Suppressor macrophage (primary cell): ENCODE measurements around the gene GALNT18.
A peak's percentile ranks its signal among the peaks of the same experiment; 100 is the strongest.

Source experiments
- DNase-seq, 4 experiments: peaks; one replicate each; pipeline ENCODE4 v3.0.0-alpha.2; 2020 to 2022

Gene GALNT18

GRCh38 chr11:11403763-11404725 lies 217.8 kb downstream of the GALNT18 start:
- DNase-seq = no peak

DNA sequence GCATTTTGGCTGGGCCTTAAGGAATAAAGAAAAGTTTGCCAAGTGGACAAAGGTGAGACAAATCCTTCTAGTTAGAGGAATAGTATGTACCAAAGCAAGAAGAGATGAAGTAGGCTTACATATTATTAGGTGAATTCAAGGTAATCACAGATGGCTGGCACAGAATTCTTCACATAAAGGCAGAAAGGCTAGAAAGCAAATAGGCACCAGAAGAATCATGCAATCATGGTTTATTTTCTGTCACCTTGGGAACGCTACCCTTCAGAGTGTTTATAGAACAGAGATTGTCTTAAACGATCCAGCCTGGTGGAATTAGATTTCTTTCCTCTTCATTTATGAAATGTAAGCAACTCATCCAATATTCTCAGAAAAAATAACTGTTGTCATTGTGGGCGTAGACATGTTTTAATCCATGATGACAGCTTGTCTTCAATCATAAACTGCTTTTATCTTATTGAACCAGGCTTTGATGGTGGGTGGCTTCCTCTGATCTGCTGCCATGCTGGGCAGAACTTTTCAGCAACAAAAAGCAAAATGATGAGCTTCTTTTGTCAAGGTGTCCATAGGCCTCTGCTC lies 219.8 kb downstream of the GALNT18 start:
- DNase-seq = no peak

DNA sequence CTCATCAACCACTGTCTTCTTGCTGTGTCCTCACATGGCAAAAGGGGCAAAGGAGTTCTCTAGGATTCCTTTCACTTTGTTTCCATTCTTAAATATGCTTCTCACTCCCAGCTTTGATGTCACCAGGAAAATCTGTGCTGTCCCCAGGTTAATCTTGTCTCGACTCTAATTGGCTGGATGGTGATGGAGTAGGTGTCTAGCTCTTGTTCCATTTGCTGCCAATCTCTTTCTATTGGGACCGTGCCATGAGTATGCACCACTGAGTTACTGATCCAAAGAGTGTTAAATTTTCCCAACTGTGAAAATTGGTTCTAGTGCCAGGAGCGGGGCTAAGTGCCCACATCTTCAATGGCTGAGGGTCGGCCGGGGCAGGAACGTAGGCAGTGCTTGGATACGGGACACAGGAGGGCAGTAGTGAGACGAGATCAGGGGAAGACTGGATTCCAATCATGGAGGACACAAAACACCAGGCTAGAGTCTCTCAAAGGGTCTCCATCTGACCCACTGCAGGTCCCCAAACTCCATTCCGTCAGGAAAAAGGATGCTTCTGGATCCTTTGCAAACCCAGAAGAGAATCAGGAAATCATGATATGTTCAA lies 221.1 kb downstream of the GALNT18 start:
- peak; percentile 19 to 52 (median 29) for DNase-seq

GRCh38 chr11:11400121-11400520 lies 221.7 kb downstream of the GALNT18 start:
- DNase-seq = no peak

GRCh38 chr11:11397781-11398180 lies 224.0 kb downstream of the GALNT18 start:
- no peak for DNase-seq

DNA sequence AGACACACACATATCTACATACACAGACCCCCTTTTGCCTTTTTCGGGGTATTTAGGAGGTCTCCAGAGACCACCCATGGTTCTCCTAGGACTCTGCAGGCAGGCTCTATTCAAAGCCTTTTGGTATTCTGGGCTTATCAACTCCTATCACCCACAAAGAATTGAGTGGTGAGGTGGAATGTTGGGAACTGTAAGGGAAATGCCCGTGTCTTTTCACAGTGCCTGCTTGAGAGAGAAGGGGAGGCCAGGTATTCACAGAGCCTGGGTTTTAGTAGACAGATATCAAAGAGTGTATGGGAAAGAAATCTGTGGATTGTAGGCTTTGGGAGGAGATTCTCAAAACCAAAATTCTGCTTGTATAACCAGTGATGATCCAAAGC lies 224.8 kb downstream of the GALNT18 start:
- DNase-seq = no peak

GRCh38 chr11:11396301-11397035 lies 225.3 kb downstream of the GALNT18 start:
- peak in 2 of 4 experiments; percentile 37 to 39 for DNase-seq

- no peak for DNase-seq
These were observed 226.7 kb downstream of the GALNT18 start for GRCh38 chr11:11395126-11395525.

- no peak for DNase-seq
These were observed 227.6 kb downstream of the GALNT18 start for GRCh38 chr11:11394241-11394640.

DNA sequence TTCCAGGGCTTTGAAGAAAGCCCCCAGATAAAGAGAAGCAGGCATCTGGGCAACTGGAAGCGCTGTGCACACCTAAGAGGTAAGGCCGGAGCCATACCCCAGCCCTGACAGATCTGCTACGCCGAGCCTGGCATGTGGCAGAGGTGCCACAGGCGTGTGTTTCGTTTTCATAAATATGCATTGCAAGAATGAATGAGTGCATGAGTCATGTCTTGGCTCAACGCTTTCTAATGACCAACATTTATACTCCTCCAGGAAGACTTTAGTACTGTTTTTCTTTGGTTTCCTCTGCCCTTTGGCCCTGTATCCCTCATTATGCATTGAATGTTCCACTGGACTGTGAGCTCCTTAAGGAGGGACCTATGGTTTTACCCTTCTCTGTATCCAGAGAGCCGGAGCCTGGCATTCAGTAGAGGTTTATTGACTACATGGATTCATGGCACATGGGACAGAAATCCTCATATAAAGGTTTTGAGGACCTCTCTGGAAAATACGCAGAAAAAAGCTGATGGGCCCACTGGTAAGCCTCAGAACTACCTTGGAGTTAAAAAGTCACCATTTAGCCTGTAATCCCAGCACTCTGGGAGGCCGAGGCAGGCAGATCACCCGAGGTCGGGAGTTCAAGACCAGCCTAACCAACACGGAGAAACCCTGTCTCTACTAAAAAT lies 229.9 kb downstream of the GALNT18 start:
- no peak for DNase-seq

GRCh38 chr11:11391169-11391568 lies 230.6 kb downstream of the GALNT18 start:
- DNase-seq = no peak

DNA sequence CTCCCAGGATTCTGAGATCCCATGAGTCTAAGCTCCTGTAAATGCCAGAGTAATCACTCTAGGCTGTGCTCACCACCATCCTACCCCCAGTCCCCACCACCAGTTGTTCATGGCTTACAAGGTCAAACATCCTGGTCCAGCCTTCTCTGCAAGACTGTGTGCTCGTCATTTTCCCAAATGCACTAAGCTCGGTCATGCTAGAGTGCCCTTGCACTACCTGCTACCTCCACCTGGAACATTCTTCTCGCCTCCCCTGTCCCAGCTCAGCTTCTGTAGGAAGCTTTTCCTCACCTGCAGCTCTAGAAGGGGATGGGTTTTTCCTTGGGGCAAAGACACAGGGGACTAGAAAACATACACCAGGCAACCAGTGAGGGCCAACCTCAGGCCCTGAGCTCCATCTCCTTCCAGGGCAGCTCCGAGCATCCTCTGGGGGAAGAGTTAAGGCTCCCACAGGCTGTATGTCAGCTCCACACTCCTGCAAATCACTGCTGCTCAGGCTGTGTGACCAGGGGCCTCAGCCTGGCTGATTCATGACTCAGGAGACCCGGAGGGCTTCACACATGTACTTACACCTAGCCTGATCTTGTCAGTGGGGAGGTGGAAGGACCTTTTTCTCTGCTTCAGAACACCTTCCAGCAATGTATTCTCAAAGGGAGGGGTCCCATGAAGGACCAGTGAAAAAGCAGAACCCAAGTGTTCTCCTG lies 231.6 kb downstream of the GALNT18 start:
- DNase-seq = no peak

DNA sequence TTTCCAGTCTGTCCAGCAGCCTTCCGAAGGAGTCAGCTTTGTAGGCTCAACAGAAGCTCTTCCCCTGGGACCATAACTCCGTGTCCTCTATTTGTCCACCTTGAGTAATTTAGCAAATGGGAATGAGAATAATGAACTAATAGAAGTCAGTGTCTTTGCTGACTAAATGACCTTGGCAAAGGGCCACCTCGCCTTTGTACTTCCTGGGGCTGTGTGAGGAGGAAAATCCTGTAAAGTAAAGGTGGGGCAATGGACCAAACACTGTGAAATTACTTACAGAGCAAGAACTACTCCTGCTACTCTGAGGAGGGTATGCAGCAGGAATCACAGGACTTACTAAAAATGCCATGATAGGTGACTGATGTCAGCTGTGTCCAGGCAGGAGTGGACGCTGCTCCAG lies 232.6 kb downstream of the GALNT18 start:
- no peak for DNase-seq

DNA sequence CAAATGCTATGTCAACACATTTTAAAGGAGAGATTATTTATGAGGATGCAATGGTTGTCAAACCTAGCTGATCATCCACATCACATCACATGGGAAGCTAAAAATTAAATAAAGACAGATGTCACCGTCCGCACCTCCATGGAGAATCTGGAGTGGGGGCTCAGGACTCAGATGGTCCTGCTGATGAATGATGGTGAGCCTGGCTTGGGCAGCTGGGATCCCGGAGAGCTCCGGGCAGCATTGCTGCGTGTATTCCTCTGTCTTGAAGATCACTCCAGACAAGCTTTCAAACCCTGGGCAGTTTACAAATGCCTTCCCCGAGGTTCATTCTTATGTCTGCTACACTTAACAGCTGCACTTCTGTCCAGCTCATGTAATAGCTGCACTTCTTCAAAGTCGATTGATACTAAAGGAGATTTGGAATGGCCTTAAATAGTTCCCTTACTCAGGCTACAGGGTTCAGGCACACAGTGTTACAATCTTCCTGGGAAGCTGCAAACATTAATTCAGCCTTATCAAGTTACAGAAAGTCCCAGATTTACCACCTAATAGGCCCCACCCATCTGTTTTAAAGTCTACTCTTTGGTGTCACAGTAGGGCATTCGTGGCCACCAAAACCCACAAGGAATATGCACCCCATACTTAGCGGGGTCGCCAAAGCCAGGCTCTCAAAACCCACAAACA lies 234.0 kb downstream of the GALNT18 start:
- DNase-seq = no peak

DNA sequence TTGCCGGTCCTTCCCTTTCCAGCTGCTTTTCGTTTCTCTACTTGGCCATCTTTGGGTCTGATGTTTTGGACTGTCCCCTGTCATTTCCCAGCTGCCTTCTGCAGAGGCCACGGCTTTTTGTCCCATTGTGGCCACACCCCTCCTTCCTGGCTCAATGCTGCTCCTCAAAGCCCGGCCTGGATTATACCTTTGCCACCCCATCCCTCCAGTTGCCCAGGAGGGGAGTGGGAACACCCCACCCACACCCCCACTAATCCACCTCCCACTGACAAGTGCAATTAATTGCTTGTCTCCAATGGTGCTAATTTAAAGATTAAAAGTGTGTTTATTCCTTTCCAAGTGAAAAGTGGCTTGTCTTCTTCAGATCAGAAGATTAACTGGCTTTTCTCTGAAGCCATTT lies 234.6 kb downstream of the GALNT18 start:
- DNase-seq = no peak

DNA sequence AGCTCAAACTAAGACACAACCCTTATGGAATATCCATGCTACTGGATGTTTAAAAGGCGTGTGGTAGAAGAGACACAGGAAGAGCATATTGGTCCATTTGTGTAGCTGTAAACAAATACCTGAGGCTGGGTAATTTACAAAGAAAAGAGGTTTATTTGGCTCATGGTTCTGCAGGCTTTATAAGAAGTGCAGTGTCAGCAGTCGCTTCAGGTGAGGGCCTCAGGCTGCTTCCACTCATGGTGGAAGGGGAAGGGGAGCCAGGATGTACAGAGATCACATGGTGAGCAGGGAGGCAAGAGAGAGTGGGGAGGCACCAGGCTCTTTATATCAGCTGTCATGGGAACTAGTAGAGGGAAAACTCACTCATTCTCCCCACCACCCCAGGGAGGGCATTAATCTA lies 237.0 kb downstream of the GALNT18 start:
- DNase-seq = no peak

DNA sequence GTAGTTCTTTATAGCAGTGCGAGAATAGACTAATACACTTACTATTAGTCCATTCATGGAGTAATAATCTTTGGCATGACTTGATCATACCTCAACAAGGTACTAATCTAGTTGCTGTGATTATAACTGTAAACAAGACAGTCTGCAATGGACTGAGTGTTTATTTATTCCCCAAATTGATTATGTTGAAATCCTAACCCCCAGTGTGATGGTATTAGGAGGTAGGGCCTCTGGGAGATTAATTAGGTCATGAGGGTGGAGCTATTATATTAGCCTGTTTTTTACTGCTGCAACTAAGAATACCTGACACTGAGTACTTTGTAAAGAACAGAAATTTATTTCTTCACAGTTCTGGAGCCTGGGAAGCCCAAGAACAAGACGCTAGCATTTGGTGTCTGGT lies 237.8 kb downstream of the GALNT18 start:
- DNase-seq = no peak

- DNase-seq = no peak
These were observed 238.8 kb downstream of the GALNT18 start for GRCh38 chr11:11382858-11383532.

DNA sequence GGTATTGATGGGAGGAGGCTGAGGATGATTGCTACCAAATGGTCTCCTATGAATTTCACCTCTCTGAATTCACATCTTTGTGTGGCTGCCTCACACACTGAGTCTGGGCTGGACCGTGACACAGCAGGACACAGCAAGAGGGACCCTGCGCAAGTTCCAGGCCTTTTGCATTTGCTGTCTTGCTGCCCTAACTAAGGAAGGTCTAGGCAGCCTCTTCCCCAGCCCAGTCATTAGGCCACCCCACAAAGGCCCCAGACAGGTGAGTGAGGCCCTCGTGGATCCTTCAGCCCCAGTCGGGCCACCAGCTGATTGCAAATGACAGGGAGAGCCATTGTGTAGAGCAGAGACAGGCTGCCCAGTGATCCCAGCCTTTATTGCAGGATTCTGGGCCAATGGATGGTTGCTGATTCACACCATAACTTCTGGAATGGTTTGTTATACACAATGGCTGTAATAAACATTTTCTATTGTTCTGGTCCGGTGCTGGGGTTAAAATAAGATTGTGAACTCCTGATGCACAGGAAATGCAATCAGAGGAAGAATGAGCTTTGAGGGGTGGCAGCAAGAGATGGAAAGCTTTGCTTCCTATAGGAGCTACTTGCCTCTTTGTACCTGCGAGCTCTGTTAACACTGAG lies 240.2 kb downstream of the GALNT18 start:
- DNase-seq = no peak

GRCh38 chr11:11380883-11381282 lies 240.9 kb downstream of the GALNT18 start:
- DNase-seq = no peak
